Sigmoid colon (tissue), 3 donors: Measurements from ENCODE around the gene FAM76B.

Experiments used
- CTCF ChIP-seq, 4 experiments: fragments of 450-650 bp in 3 of 4; fragments of 200-600 bp in 1 of 4; IDR thresholded peaks; one replicate each; pipeline ENCODE4 v1.5.1; 2016 to 2019; ENCODE audit warnings: antibody characterized with exemption in 4 of 4, mild to moderate bottlenecking in 3 of 4, moderate library complexity in 2 of 4
- POLR2A ChIP-seq, 2 donors: fragments of 450-650 bp; IDR thresholded peaks; one replicate each; pipeline ENCODE4 v1.6.1; 2016; ENCODE audit warnings: antibody characterized with exemption in 2 of 2, mild to moderate bottlenecking in 2 of 2, moderate library complexity in 2 of 2

- TF ChIP-seq CTCF (IDR thresholded peaks at IDR 0.05) (no peak), POLR2A (IDR thresholded peaks at IDR 0.05) (no peak)
These were observed 28.6 kb downstream of the FAM76B start for GRCh38 chr11:95760941-95761340.
